Skin of body (tissue), 1 donor: Measurements from ENCODE around the gene CKAP2. TPM values are rescaled to one million over a fixed set of nuclear protein-coding genes. Genes with fewer than 3 reads are reported as not detected.

Experiments used
- total RNA-seq: library from RNA; depleted of rRNA; stranded (reverse); fragments of >200 nt; gene quantifications from one replicate; pipeline ENCODE4 v1.2.3, GENCODE V29; 2014

Gene CKAP2
- total RNA-seq, 1 donor from 2014 or later: 26.0 TPM

Other genes starting within 250 kb of the CKAP2 start
- 11.3 TPM for gene THSD1, start 49.3 kb upstream of the CKAP2 start, total RNA-seq
- gene VPS36, start 4.8 kb upstream of the CKAP2 start, total RNA-seq: 76.0 TPM
- gene HNRNPA1L2, start 187.0 kb downstream of the CKAP2 start, total RNA-seq: 5.0 TPM
- 26.7 TPM for gene SUGT1, start 197.4 kb downstream of the CKAP2 start, total RNA-seq